GM23338 (cell line): ENCODE results near the gene GAPDHS. TPM values are rescaled to one million over a fixed set of nuclear protein-coding genes. Genes with fewer than 3 reads are reported as not detected.
A peak's percentile ranks its signal among the peaks of the same experiment; 100 is the strongest.

Source experiments
- ATAC-seq: fragments of 200-7000 bp; cut with Tn5 transposase; 3 replicates; pipeline ENCODE4 v1.9.1; 2020
- DNase-seq: peaks from one replicate; pipeline ENCODE4 v3.0.0-alpha.2; 2015; ENCODE audit warnings: low spot score
- H2AFZ ChIP-seq: fragments of 200-600 bp; sonication (generic); 2 replicates; pipeline ENCODE4 v1.8.0; 2016; ENCODE audit warnings: antibody characterized with exemption, mild to moderate bottlenecking, moderate library complexity
- H3F3A ChIP-seq: fragments of 200-600 bp; sonication (generic); replicated peaks from 2 replicates; pipeline ENCODE4 v1.8.0; 2017; ENCODE audit warnings: antibody characterized with exemption, mixed run types, low read depth
- H3K27ac ChIP-seq: fragments of 200-600 bp; sonication (generic); 2 replicates; pipeline ENCODE4 v1.6.1; 2016; ENCODE audit warnings: low read depth
- H3K27me3 ChIP-seq: fragments of 200-600 bp; sonication (generic); 2 replicates; pipeline ENCODE4 v1.8.0; 2016; ENCODE audit warnings: mild to moderate bottlenecking, mixed run types, moderate library complexity; ENCODE audit not compliant: insufficient read depth
- H3K36me3 ChIP-seq: fragments of 200-600 bp; sonication (generic); 2 replicates; pipeline ENCODE4 v1.8.0; 2016; ENCODE audit warnings: mild to moderate bottlenecking; ENCODE audit not compliant: insufficient read depth
- H3K4me1 ChIP-seq: fragments of 200-600 bp; sonication (generic); 2 replicates; pipeline ENCODE4 v1.8.0; 2016; ENCODE audit warnings: mild to moderate bottlenecking, moderate library complexity; ENCODE audit not compliant: insufficient read depth
- H3K4me2 ChIP-seq: fragments of 200-600 bp; sonication (generic); 2 replicates; pipeline ENCODE4 v1.7.1; 2017; ENCODE audit warnings: mixed run types
- H3K4me3 ChIP-seq: fragments of 200-600 bp; sonication (generic); 2 replicates; pipeline ENCODE4 v1.6.1; 2016; ENCODE audit warnings: mixed run types
- H3K79me2 ChIP-seq: fragments of 200-600 bp; sonication (generic); replicated peaks from 2 replicates; pipeline ENCODE4 v1.8.0; 2017; ENCODE audit warnings: mild to moderate bottlenecking; ENCODE audit not compliant: insufficient read depth
- H3K9me2 ChIP-seq: fragments of 200-600 bp; sonication (generic); 2 replicates; pipeline ENCODE4 v1.8.0; 2017; ENCODE audit not compliant: insufficient read depth
- H4K20me1 ChIP-seq: fragments of 200-600 bp; sonication (generic); replicated peaks from 2 replicates; pipeline ENCODE4 v1.8.0; 2017; ENCODE audit warnings: mild to moderate bottlenecking; ENCODE audit not compliant: insufficient read depth
- H3K27ac Mint-ChIP-seq: 2 replicates; pipeline ENCODE4 v1.8.0; 2020; ENCODE audit warnings: inconsistent platforms, mild to moderate bottlenecking, moderate library complexity, mixed read lengths
- H3K27me3 Mint-ChIP-seq: 3 replicates; pipeline ENCODE4 v1.8.0; 2022; ENCODE audit warnings: low read depth, mild to moderate bottlenecking, moderate library complexity, mixed read lengths, inconsistent platforms; ENCODE audit not compliant: insufficient read depth, poor library complexity
- H3K36me3 Mint-ChIP-seq: 3 replicates; pipeline ENCODE4 v1.8.0; 2021; ENCODE audit warnings: low read depth, mild to moderate bottlenecking, inconsistent platforms, moderate library complexity, mixed read lengths
- H3K4me1 Mint-ChIP-seq: 3 replicates; pipeline ENCODE4 v1.8.0; 2020; ENCODE audit warnings: mild to moderate bottlenecking, inconsistent platforms, mixed read lengths
- H3K4me3 Mint-ChIP-seq: 3 replicates; pipeline ENCODE4 v1.8.0; 2021; ENCODE audit warnings: moderate library complexity, mild to moderate bottlenecking, inconsistent platforms, mixed read lengths
- H3K9me3 Mint-ChIP-seq: 3 replicates; pipeline ENCODE4 v1.8.0; 2020; ENCODE audit warnings: moderate library complexity, mild to moderate bottlenecking, inconsistent platforms, mixed read lengths
- CREB1 ChIP-seq: fragments of 250-450 bp; sonication (Bioruptor Pico); IDR thresholded peaks from 2 replicates; pipeline ENCODE4 v1.5.0; 2020; ENCODE audit warnings: low read depth, mild to moderate bottlenecking, moderate library complexity
- EZH2 ChIP-seq: fragments of 200-600 bp; sonication (generic); IDR thresholded peaks from one replicate; pipeline ENCODE4 v1.8.0; 2017; ENCODE audit warnings: antibody characterized with exemption, mild to moderate bottlenecking, low read depth; ENCODE audit not compliant: unreplicated experiment
- EZH2phosphoT487 ChIP-seq: fragments of 200-600 bp; sonication (generic); IDR thresholded peaks from one replicate; pipeline ENCODE4 v1.8.1; 2018; ENCODE audit warnings: antibody characterized with exemption; ENCODE audit not compliant: unreplicated experiment
- JUNB ChIP-seq: IDR thresholded peaks from one replicate; pipeline ENCODE4 v1.6.1; 2016; ENCODE audit warnings: antibody characterized with exemption; ENCODE audit not compliant: unreplicated experiment
- REST ChIP-seq: IDR thresholded peaks from one replicate; pipeline ENCODE4 v1.6.1; 2018; ENCODE audit warnings: antibody characterized with exemption; ENCODE audit not compliant: unreplicated experiment
- ZNF114 ChIP-seq: fragments of 250-450 bp; sonication (Bioruptor Pico); IDR thresholded peaks from 2 replicates; pipeline ENCODE4 v1.5.0; 2020; ENCODE audit warnings: mild to moderate bottlenecking, moderate library complexity
- ZNF331 ChIP-seq: fragments of 250-450 bp; sonication (Bioruptor Pico); IDR thresholded peaks from 2 replicates; pipeline ENCODE4 v1.5.0; 2020; ENCODE audit warnings: low read depth, mild to moderate bottlenecking, moderate library complexity
- ZNF462 ChIP-seq: fragments of 250-450 bp; sonication (Bioruptor Pico); IDR thresholded peaks from 2 replicates; pipeline ENCODE4 v1.5.0; 2020; ENCODE audit warnings: mild to moderate bottlenecking, moderate library complexity
- polyA plus RNA-seq: library from polyadenylated mRNA; unstranded; fragments of >200 nt; fragmentation: Nextera tagmentation; extraction: Ambion mirVana; gene quantifications from 2 replicates; pipeline ENCODE4 v1.2.1, GENCODE V29; 2016
- total RNA-seq: library from RNA; depleted of rRNA; stranded (reverse); fragments of >200 nt; shearing (Covaris generic); gene quantifications from 2 replicates; pipeline ENCODE4 v1.2.3, GENCODE V29; 2014

Gene GAPDHS
- total and polyA plus RNA-seq, 2 experiments from 2014 or later = not detected

DNA sequence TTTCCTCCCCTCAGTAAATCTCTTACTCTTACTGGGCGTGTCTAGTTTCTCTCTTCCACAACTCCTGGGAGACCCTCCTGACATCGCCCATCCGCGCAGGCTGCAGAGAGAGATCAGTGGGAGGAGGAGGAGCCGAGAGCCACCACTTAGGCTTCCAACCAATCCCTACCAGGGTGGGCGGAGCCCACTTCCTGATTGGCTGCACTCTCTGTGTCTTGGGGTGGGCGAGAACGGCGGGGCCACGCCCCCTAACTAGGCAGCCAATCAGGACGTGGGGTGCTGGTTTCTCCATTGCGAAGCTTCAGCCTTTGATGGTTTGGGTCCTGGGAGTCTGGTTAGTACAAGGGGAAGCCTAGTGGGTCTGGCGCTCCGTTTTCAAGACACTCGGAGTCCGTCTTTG lies 52.6 kb downstream of the GAPDHS start, which contains the start of gene PMIS2:
TSS of gene PMIS2 (plus strand) at position 326 of the 400 bp plus-strand sequence. CDS start 87 bp downstream, outside the sequence.
- H3K4me2 ChIP-seq = no peak within 1 kb of the TSS
- no peaks in the 10 kb centered on the region for H3K9me2 ChIP-seq
- H3K36me3 ChIP-seq = no peaks in the 10 kb centered on the region
- no peak within 1 kb of the TSS for H2AFZ ChIP-seq
- peaks cover 15% of the 10 kb centered on the region; the same call in 1 of the 2 replicates for H3K27me3 ChIP-seq
- H4K20me1 ChIP-seq = no peaks in the 10 kb centered on the region; the same call in 1 of the 2 replicates
- no peaks in the 10 kb centered on the region for H3K79me2 ChIP-seq
- H3K4me1 Mint-ChIP-seq = no peaks in the 10 kb centered on the region
- ATAC-seq (peak; percentile 96), DNase-seq (peak; percentile 78)
- TF ChIP-seq JUNB = no peak
- no peak for TF ChIP-seq EZH2phosphoT487
- TF ChIP-seq REST = no peak
- no peak for TF ChIP-seq ZNF331
- TF ChIP-seq CREB1 (CRISPR knock-in tag) = no peak
- TF ChIP-seq EZH2 = no peak
- no peaks in the 10 kb centered on the region for H3F3A ChIP-seq
- H3K9me3 Mint-ChIP-seq = peaks cover 6% of the 10 kb centered on the region; the same call in 1 of the 3 replicates
- H3K4me3 Mint-ChIP-seq = no peak within 1 kb of the TSS
- H3K27ac ChIP-seq = no peak within 1 kb of the TSS
- H3K27me3 Mint-ChIP-seq = peaks cover 8% of the 10 kb centered on the region
- H3K4me3 ChIP-seq = no peak within 1 kb of the TSS
- H3K36me3 Mint-ChIP-seq = no peaks in the 10 kb centered on the region
- H3K27ac Mint-ChIP-seq = no peak within 1 kb of the TSS; the same call in 1 of the 2 replicates
- H3K4me1 ChIP-seq = no peaks in the 10 kb centered on the region

GRCh38 chr19:35587321-35587720 lies 54.1 kb downstream of the GAPDHS start:
- Histone ChIP-seq H3K36me3 (no peaks in the 10 kb centered on the region), H3K9me2 (no peaks in the 10 kb centered on the region), H2AFZ (no peak overlapping the region), H3K27me3 (peaks cover 15% of the 10 kb centered on the region; the same call in 1 of the 2 replicates), H3F3A (no peaks in the 10 kb centered on the region), H3K4me3 (no peak overlapping the region), H3K4me2 (no peak overlapping the region), H3K27ac (no peak overlapping the region), H4K20me1 (no peaks in the 10 kb centered on the region; the same call in 1 of the 2 replicates), H3K4me1 (no peaks in the 10 kb centered on the region), H3K79me2 (no peaks in the 10 kb centered on the region)
- Mint-ChIP-seq H3K4me1 (no peaks in the 10 kb centered on the region), H3K4me3 (no peak overlapping the region), H3K27me3 (peaks cover 9% of the 10 kb centered on the region), H3K27ac (no peak overlapping the region), H3K36me3 (no peaks in the 10 kb centered on the region), H3K9me3 (peaks cover 6% of the 10 kb centered on the region; the same call in 1 of the 3 replicates)
- no peak for ATAC-seq
- no peak for DNase-seq
- TF ChIP-seq REST (no peak), JUNB (no peak), ZNF114 (CRISPR knock-in tag) (no peak), ZNF331 (no peak), ZNF462 (CRISPR knock-in tag) (no peak)
